Gastrocnemius medialis (tissue), 4 donors: ENCODE data around the gene LRRFIP1. TPM values are rescaled to one million over a fixed set of nuclear protein-coding genes. Genes with fewer than 3 reads are reported as not detected.
A peak's percentile ranks its signal among the peaks of the same experiment; 100 is the strongest.

Experiments
- ATAC-seq, 2 donors: fragments of 150-250 bp; one replicate each; pipeline ENCODE4 v1.9.1; 2016
- DNase-seq, 2 donors: peaks; one replicate each; pipeline ENCODE4 v3.0.0-alpha.2; 2019
- H3K27ac ChIP-seq, 4 donors: fragments of 200-600 bp; sonication (generic); 1 replicate in 1 of 4; 2 replicates in 3 of 4; pipeline ENCODE4 v1.5.1; 2016 to 2018; ENCODE audit warnings: mild to moderate bottlenecking in 2 of 4, moderate library complexity in 1 of 4
- H3K27me3 ChIP-seq, 3 donors: fragments of 200-600 bp; sonication (generic) in 2 of 3; 1 replicate in 1 of 3; 2 replicates in 2 of 3; pipeline versions ENCODE4 v1.5.1 to v1.6.0; 2016 to 2019; ENCODE audit warnings: mild to moderate bottlenecking in 1 of 3, moderate library complexity in 1 of 3
- H3K36me3 ChIP-seq, 2 donors: fragments of 200-600 bp; sonication (generic) in 1 of 2; one replicate each; pipeline ENCODE4 v1.5.1; 2017 to 2018
- H3K4me1 ChIP-seq, 2 donors: fragments of 200-600 bp; sonication (generic) in 1 of 2; one replicate each; pipeline ENCODE4 v1.5.1; 2016 to 2017; ENCODE audit warnings: mild to moderate bottlenecking in 2 of 2
- H3K4me3 ChIP-seq, 4 donors: fragments of 200-600 bp; sonication (generic) in 3 of 4; 1 replicate in 1 of 4; 2 replicates in 3 of 4; pipeline ENCODE4 v1.5.1; 2016 to 2019; ENCODE audit warnings: mild to moderate bottlenecking in 2 of 4
- H3K9me3 ChIP-seq, 3 donors: fragments of 200-600 bp; sonication (generic) in 2 of 3; 1 replicate in 1 of 3; 2 replicates in 2 of 3; pipeline ENCODE4 v1.5.1; 2016 to 2019
- POLR2A ChIP-seq, 2 donors: fragments of 450-650 bp; IDR thresholded peaks; one replicate each; pipeline ENCODE4 v1.6.1; 2017; ENCODE audit warnings: antibody characterized with exemption in 2 of 2, mild to moderate bottlenecking in 2 of 2, moderate library complexity in 2 of 2
- in situ Hi-C, 4 donors: fragments of 200-750 bp; cut with MboI; loops; one replicate each; pipeline versions ENCODE4 v1.15.0 to v1.8.0; 2017; ENCODE audit warnings: low sequenced_read_pairs in 4 of 4
- intact Hi-C: fragments of 100-400 bp; cut with DNase I; formaldehyde crosslinking; loops from one replicate; pipeline ENCODE4 v1.15.1; 2023; ENCODE audit warnings: low total_unique reads
- total RNA-seq, 4 donors: library from RNA; depleted of rRNA; stranded (reverse); fragments of >200 nt; gene quantifications; one replicate each; pipeline versions ENCODE4 v1.1.0 to v1.2.3, GENCODE V29; 2016
- TF ChIP-seq, protein P1 (sequence below), 5 experiments: fragments of 450-650 bp in 3 of 5; fragments of 200-600 bp in 2 of 5; sonication (generic) in 2 of 5; IDR thresholded peaks in 4 of 5; conservative IDR thresholded peaks in 1 of 5; 1 replicate in 4 of 5; 2 replicates in 1 of 5; pipeline ENCODE4 v1.5.1; 2016 to 2019; ENCODE audit warnings: antibody characterized with exemption in 5 of 5, mild to moderate bottlenecking in 3 of 5, moderate library complexity in 3 of 5

LRRFIP1 gene
- total RNA-seq, 4 donors from 2014 or later = 37.9 to 74.1 (median 54.0) TPM

DNA sequence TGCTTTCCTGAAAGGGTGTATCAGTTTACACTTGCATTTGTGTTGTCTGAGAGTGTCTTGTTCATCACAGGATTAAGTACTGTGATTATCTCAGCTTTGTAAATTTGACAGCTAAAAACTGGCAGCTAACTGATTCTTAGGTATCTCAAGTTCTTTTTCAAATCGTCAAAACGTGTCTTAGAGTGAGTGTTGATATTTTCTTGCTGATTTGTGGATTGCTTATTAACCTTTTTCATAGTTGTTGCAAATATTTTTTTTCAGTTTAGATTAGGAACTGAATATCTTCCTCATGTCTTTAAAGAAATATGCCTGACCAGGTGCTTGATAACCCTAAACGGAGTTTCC is 41.9 kb downstream of the LRRFIP1 start:
- Histone ChIP-seq H3K27ac (peak overlapping the region; percentile 66 to 78 (median 74)), H3K4me1 (peaks cover 52 to 53% of the 10 kb centered on the region in 2 donors)
- intact Hi-C loops = loop anchor here (10.0 kb wide), 1 partner anchor 154 kb away; no protein-coding TSS in a partner anchor

GRCh38 chr2:237669628-237670392 is 42.4 kb downstream of the LRRFIP1 start:
- Histone ChIP-seq H3K9me3 (no peaks in the 10 kb centered on the region), H3K4me3 (peak overlapping the region in 2 of 4 donors; percentile 8 to 10), H3K4me1 (peaks cover 52 to 54% of the 10 kb centered on the region in 2 donors), H3K27ac (peak overlapping the region; percentile 66 to 78 (median 74)), H3K27me3 (no peaks in the 10 kb centered on the region), H3K36me3 (no peaks in the 10 kb centered on the region)
- intact Hi-C loops (loop anchor here (10.0 kb wide), 1 partner anchor 155 kb away; no protein-coding TSS in a partner anchor), in situ Hi-C loops (loop anchor here in 3 of 4 donors (5.0 kb wide), 1 partner anchor 72 kb away; no protein-coding TSS in a partner anchor)
- TF ChIP-seq POLR2A (IDR thresholded peaks at IDR 0.05) = peak in 1 of 2 donors; percentile 35
- TF ChIP-seq, protein P1, sequence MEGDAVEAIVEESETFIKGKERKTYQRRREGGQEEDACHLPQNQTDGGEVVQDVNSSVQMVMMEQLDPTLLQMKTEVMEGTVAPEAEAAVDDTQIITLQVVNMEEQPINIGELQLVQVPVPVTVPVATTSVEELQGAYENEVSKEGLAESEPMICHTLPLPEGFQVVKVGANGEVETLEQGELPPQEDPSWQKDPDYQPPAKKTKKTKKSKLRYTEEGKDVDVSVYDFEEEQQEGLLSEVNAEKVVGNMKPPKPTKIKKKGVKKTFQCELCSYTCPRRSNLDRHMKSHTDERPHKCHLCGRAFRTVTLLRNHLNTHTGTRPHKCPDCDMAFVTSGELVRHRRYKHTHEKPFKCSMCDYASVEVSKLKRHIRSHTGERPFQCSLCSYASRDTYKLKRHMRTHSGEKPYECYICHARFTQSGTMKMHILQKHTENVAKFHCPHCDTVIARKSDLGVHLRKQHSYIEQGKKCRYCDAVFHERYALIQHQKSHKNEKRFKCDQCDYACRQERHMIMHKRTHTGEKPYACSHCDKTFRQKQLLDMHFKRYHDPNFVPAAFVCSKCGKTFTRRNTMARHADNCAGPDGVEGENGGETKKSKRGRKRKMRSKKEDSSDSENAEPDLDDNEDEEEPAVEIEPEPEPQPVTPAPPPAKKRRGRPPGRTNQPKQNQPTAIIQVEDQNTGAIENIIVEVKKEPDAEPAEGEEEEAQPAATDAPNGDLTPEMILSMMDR (IDR thresholded peaks at IDR 0.05 in 4 of 5, conservative IDR thresholded peaks at IDR 0.05 in 1 of 5) = no peak
- ATAC-seq = peak; percentile 77 to 79
- peak in 1 of 2 donors; percentile 75 for DNase-seq

More for the DNA sequence above, 41.9 kb downstream of the LRRFIP1 start:
- Histone ChIP-seq H3K27me3 (no peaks in the 10 kb centered on the region), H3K4me3 (peak overlapping the region in 1 of 4 donors; percentile 10), H3K36me3 (no peaks in the 10 kb centered on the region), H3K9me3 (no peaks in the 10 kb centered on the region)
- ATAC-seq (no peak), DNase-seq (no peak)
- TF ChIP-seq POLR2A (IDR thresholded peaks at IDR 0.05) = no peak
- TF ChIP-seq, protein P1 (IDR thresholded peaks at IDR 0.05 in 4 of 5, conservative IDR thresholded peaks at IDR 0.05 in 1 of 5) = no peak
- in situ Hi-C loops = no loop called here

DNA sequence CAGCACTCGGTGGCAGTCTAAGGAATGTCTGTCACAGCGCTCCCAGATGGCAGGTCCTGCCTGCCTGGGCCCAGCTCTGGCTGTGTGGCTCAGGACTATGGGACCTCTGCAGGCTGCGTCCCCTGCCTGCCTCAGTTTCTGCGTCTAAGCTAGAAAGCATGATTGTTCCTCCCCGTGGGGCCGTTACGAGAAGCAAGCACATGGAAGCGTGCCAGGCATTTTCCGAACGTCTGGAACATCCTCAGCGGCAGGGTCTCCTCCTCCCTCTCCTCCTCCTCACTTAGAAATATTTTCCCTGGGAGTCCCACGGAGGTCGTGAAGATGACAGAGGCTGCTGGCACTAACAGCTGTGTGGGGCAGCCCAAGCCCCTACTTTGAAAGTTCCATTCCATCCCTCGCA is 43.3 kb downstream of the LRRFIP1 start:
- in situ Hi-C loops = loop anchor here in 3 of 4 donors (5.0 kb wide), 1 partner anchor 72 kb away; no protein-coding TSS in a partner anchor
- Histone ChIP-seq H3K4me1 (peaks cover 59 to 62% of the 10 kb centered on the region in 2 donors), H3K27ac (peak overlapping the region; percentile 66 to 78 (median 74)), H3K9me3 (no peaks in the 10 kb centered on the region), H3K27me3 (no peaks in the 10 kb centered on the region), H3K36me3 (no peaks in the 10 kb centered on the region), H3K4me3 (no peak overlapping the region)
- TF ChIP-seq POLR2A (IDR thresholded peaks at IDR 0.05) = no peak
- TF ChIP-seq, protein P1 (IDR thresholded peaks at IDR 0.05 in 4 of 5, conservative IDR thresholded peaks at IDR 0.05 in 1 of 5) = no peak
- intact Hi-C loops = no loop called here
- DNase-seq (no peak), ATAC-seq (no peak)

DNA sequence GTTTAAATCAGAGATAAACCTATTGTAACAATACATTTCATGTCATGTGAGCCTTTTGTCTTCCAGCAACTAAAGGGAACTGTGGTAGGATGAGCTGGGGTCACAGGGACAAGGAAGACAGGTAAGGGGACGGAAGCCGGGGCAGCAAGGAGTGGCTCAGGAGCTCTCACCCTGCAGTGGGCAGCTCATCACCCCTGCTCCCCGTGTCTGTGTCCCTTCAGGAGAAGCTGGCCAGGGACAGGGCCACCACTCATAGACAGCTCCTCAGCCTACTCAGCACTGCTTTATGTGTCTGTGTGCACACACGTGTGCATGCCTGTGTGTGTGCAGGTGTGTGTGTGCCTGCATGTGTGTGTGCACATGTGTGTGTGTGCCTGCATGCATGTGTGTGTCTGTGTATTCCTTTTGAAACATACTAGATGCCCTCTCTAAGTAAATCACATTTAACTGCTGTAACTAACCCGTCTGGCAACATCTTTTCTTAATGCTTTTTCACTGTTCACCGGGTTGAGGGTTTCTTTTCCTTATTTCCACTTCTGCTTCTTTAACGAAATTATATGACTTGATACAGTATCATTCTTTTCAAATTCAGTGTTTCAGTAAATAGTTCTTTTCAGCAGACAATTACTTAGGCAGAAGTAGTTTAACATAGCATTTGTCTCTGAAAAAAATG is 44.2 kb downstream of the LRRFIP1 start:
- H3K4me3 ChIP-seq = no peak overlapping the region

More for the DNA sequence above, 44.2 kb downstream of the LRRFIP1 start:
- intact Hi-C loops (no loop called here), in situ Hi-C loops (loop anchor here in 3 of 4 donors (5.0 kb wide), 1 partner anchor 71 kb away; no protein-coding TSS in a partner anchor)
- H3K27me3 ChIP-seq = no peaks in the 10 kb centered on the region
- peak overlapping the region; percentile 66 to 78 (median 74) for H3K27ac ChIP-seq
- no peaks in the 10 kb centered on the region for H3K9me3 ChIP-seq
- DNase-seq (no peak), ATAC-seq (no peak)
- H3K36me3 ChIP-seq = no peaks in the 10 kb centered on the region
- H3K4me1 ChIP-seq = peaks cover 69 to 72% of the 10 kb centered on the region in 2 donors
- TF ChIP-seq, protein P1 (IDR thresholded peaks at IDR 0.05 in 4 of 5, conservative IDR thresholded peaks at IDR 0.05 in 1 of 5) = no peak
- no peak for TF ChIP-seq POLR2A (IDR thresholded peaks at IDR 0.05)
